GM12878 (cell line): ENCODE data around the gene RNF181. TPM values are rescaled to one million over a fixed set of nuclear protein-coding genes. Genes with fewer than 3 reads are reported as not detected.

Source experiments
- ATAC-seq: fragments of 200-7000 bp; cut with Tn5 transposase; 3 replicates; pipeline ENCODE4 v1.9.1; 2020; ENCODE audit warnings: mild to moderate bottlenecking, moderate library complexity
- BruUV-seq: library from RNA; stranded (reverse); fragments of 400-500 nt; replicated peaks from 2 replicates; lab custom pipeline; 2021; lab: Mats Ljungman, UMichigan
- CTCF ChIA-PET: fragments of 300-600 bp; sonication (Branson Sonifier 250); formaldehyde crosslinking; extraction: SDS; loops from one replicate; lab custom pipeline; 2021; ENCODE audit warnings: inconsistent platforms; lab: Yijun Ruan, JAX
- POLR2A ChIA-PET: fragments of 350-600 bp; formaldehyde crosslinking; extraction: SDS; loops from one replicate; lab custom pipeline; 2021; ENCODE audit warnings: inconsistent platforms; lab: Charles Lee
- RAD21 ChIA-PET: fragments of 300-600 bp; sonication (Branson Sonifier 250); formaldehyde crosslinking; loops from one replicate; lab custom pipeline; 2023; ENCODE audit warnings: antibody characterized with exemption; ENCODE audit not compliant: unreplicated experiment; lab: Charles Lee
- SMC1A ChIA-PET: fragments of 300-600 bp; sonication (Branson Sonifier 250); formaldehyde crosslinking; loops from one replicate; lab custom pipeline; 2023; ENCODE audit not compliant: unreplicated experiment, uncharacterized antibody; lab: Charles Lee
- DNase-seq: peaks from one replicate; pipeline ENCODE4 v3.0.0-alpha.2; 2011; ENCODE audit warnings: low read depth, low spot score
- FAIRE-seq: peaks from 3 replicates; lab custom pipeline; 2011; peaks lifted over from hg19 to GRCh38; lab: Jason Lieb, UNC
- H2AFZ ChIP-seq: 2 replicates; pipeline ENCODE4 v1.6.0; 2011; ENCODE audit warnings: low read depth, low read length, control low read depth; ENCODE audit not compliant: control insufficient read depth
- H3K27ac ChIP-seq: 2 replicates; pipeline ENCODE4 v1.5.1; 2011; ENCODE audit warnings: control low read depth; ENCODE audit not compliant: control insufficient read depth, insufficient read depth
- H3K27me3 ChIP-seq, 2 experiments: replicated peaks in 1 of 2; 2 replicates each; pipeline versions ENCODE4 v1.6.0 to v1.6.1; 2011; ENCODE audit warnings: low read length in 1 of 2; ENCODE audit not compliant: control insufficient read depth in 2 of 2, insufficient read depth in 2 of 2
- H3K36me3 ChIP-seq, 2 experiments: 2 replicates each; pipeline ENCODE4 v1.5.1; 2011; ENCODE audit warnings: low read length in 1 of 2; ENCODE audit not compliant: control insufficient read depth in 2 of 2, insufficient read depth in 2 of 2
- H3K4me1 ChIP-seq: 2 replicates; pipeline ENCODE4 v1.6.1; 2011; ENCODE audit warnings: mild to moderate bottlenecking, low read length, moderate library complexity, mixed read lengths; ENCODE audit not compliant: control insufficient read depth, insufficient read depth
- H3K4me2 ChIP-seq: 2 replicates; pipeline ENCODE4 v1.6.0; 2011; ENCODE audit warnings: control low read depth; ENCODE audit not compliant: control insufficient read depth, insufficient read depth
- H3K4me3 ChIP-seq: fragments of 200-600 bp; sonication (generic); 2 replicates; pipeline ENCODE4 v1.5.1; 2016
- H3K79me2 ChIP-seq: 2 replicates; pipeline ENCODE4 v1.6.0; 2011; ENCODE audit warnings: low read length; ENCODE audit not compliant: control insufficient read depth, insufficient read depth
- H3K9ac ChIP-seq: 2 replicates; pipeline ENCODE4 v1.8.0; 2011; ENCODE audit warnings: low read length, control low read depth, mixed read lengths; ENCODE audit not compliant: control insufficient read depth, insufficient read depth
- H3K9me3 ChIP-seq: replicated peaks from 3 replicates; pipeline ENCODE4 v1.5.1; 2011; ENCODE audit warnings: mild to moderate bottlenecking, low read length; ENCODE audit not compliant: control insufficient read depth, insufficient read depth
- H4K20me1 ChIP-seq: 2 replicates; pipeline ENCODE4 v1.6.0; 2011; ENCODE audit not compliant: control insufficient read depth, insufficient read depth
- BHLHE40 ChIP-seq, 2 experiments: fragments of 450-650 bp in 1 of 2; IDR thresholded peaks; 2 replicates each; pipeline ENCODE4 v1.6.1; 2011 to 2017; ENCODE audit warnings: low read depth in 2 of 2, borderline replicate concordance in 1 of 2, improper control_type of control experiment in 1 of 2, low read length in 1 of 2, mild to moderate bottlenecking in 1 of 2
- CREM ChIP-seq: IDR thresholded peaks from 2 replicates; pipeline ENCODE4 v1.6.1; 2014; ENCODE audit warnings: antibody characterized with exemption, low read depth
- DPF2 ChIP-seq: fragments of 450-650 bp; IDR thresholded peaks from 2 replicates; pipeline ENCODE4 v1.6.1; 2017; ENCODE audit warnings: mild to moderate bottlenecking
- ESRRA ChIP-seq: IDR thresholded peaks from 2 replicates; pipeline ENCODE4 v1.6.1; 2012; ENCODE audit warnings: mild to moderate bottlenecking, low read length, improper control_type of control experiment
- FOXK2 ChIP-seq: fragments of 450-650 bp; IDR thresholded peaks from 2 replicates; pipeline ENCODE4 v1.6.1; 2017; ENCODE audit warnings: mild to moderate bottlenecking, moderate library complexity
- HDAC6 ChIP-seq: fragments of 200-600 bp; sonication (generic); IDR thresholded peaks from one replicate; pipeline ENCODE4 v1.8.0; 2017; ENCODE audit warnings: antibody characterized with exemption; ENCODE audit not compliant: unreplicated experiment
- IKZF2 ChIP-seq, 2 experiments: fragments of 450-650 bp; IDR thresholded peaks; 2 replicates each; pipeline ENCODE4 v1.6.1; 2017; ENCODE audit warnings: mild to moderate bottlenecking in 2 of 2, moderate library complexity in 2 of 2
- MTA3 ChIP-seq: IDR thresholded peaks from 2 replicates; pipeline ENCODE4 v1.6.1; 2012; ENCODE audit warnings: low read length, inconsistent platforms, borderline replicate concordance
- MXI1 ChIP-seq: fragments of 150-350 bp; IDR thresholded peaks from 2 replicates; pipeline ENCODE4 v1.6.1; 2011; ENCODE audit warnings: low read depth, mild to moderate bottlenecking, inconsistent platforms, low read length, improper control_type of control experiment
- NKRF ChIP-seq: fragments of 450-650 bp; conservative IDR thresholded peaks from 2 replicates; pipeline ENCODE4 v1.6.1; 2017; ENCODE audit warnings: mild to moderate bottlenecking, moderate library complexity
- POLR2A ChIP-seq: IDR thresholded peaks from 2 replicates; pipeline ENCODE4 v1.6.1; 2011; ENCODE audit warnings: low read depth, mild to moderate bottlenecking, low read length
- RBBP5 ChIP-seq: fragments of 200-600 bp; sonication (generic); conservative IDR thresholded peaks from 2 replicates; pipeline ENCODE4 v1.6.1; 2016
- RFX5 ChIP-seq: IDR thresholded peaks from 2 replicates; pipeline ENCODE4 v1.6.1; 2011; ENCODE audit warnings: low read depth, low read length, improper control_type of control experiment
- SPI1 ChIP-seq: IDR thresholded peaks from 2 replicates; pipeline ENCODE4 v1.6.1; 2011; ENCODE audit warnings: low read depth, mild to moderate bottlenecking, low read length, moderate library complexity, borderline replicate concordance; ENCODE audit not compliant: insufficient read depth
- STAT1 ChIP-seq: fragments of 450-650 bp; conservative IDR thresholded peaks from 2 replicates; pipeline ENCODE4 v1.6.1; 2014; ENCODE audit warnings: antibody characterized with exemption, mild to moderate bottlenecking
- STAT3 ChIP-seq: IDR thresholded peaks from 2 replicates; pipeline ENCODE4 v1.6.1; 2011; ENCODE audit warnings: low read depth, low read length, improper control_type of control experiment
- YY1 ChIP-seq: IDR thresholded peaks from 2 replicates; pipeline ENCODE4 v1.6.1; 2011; ENCODE audit warnings: low read depth, mild to moderate bottlenecking, low read length
- ZNF687 ChIP-seq: fragments of 450-650 bp; IDR thresholded peaks from 2 replicates; pipeline ENCODE4 v1.6.1; 2017; ENCODE audit warnings: mild to moderate bottlenecking, moderate library complexity
- WGBS: methylation state at CpG from one replicate; pipeline ENCODE4 v1.1.6; 2016; ENCODE audit warnings: low lambda C conversion rate; ENCODE audit not compliant: insufficient replicate concordance, insufficient coverage; ENCODE audit errors: missing lambda C conversion rate; 5-methylcytosine and 5-hydroxymethylcytosine counted together
- in situ Hi-C: fragments of 300-500 bp; cut with MboI; formaldehyde crosslinking; loops from 9 replicates; pipeline ENCODE4 v1.14.3; 2018; ENCODE audit warnings: mixed read lengths
- intact Hi-C: fragments of 100-400 bp; cut with micrococcal nuclease; formaldehyde crosslinking; loops from one replicate; pipeline ENCODE4 v1.14.2; 2022; ENCODE audit not compliant: unreplicated experiment
- polyA plus RNA-seq, 11 experiments: library from polyadenylated mRNA; depleted of rRNA in 4 of 11; unstranded in 6 of 11; stranded (reverse) in 5 of 11; fragments of >200 nt; fragmentation: Nextera tagmentation in 4 of 11; fragmentation: Illumina TruSeq in 1 of 11; extraction: Ambion mirVana in 4 of 11; extraction: Trizol in 1 of 11; gene quantifications; 1 replicate in 1 of 11; 2 replicates in 10 of 11; pipeline versions ENCODE4 v1.2.1 to v1.2.3, GENCODE V29; 2011 to 2016; ENCODE audit warnings: inconsistent platforms in 2 of 11, missing spikeins in 2 of 11, low read depth in 1 of 11
- total RNA-seq, 4 experiments: library from RNA; depleted of rRNA in 3 of 4; stranded (reverse); fragments of >200 nt in 3 of 4; fragmentation: Illumina TruSeq in 1 of 4; extraction: Trizol in 1 of 4; gene quantifications; 2 replicates each; pipeline versions ENCODE4 v1.2.1 to v1.2.3, GENCODE V29; 2013 to 2021

The RNF181 gene
- total and polyA plus RNA-seq, 10 of the 15 experiments (the other 5 are each of a cell fraction or from before 2014, with no cell fraction given), result 101 to 409 (median 213) TPM

- TF ChIP-seq RBBP5, result no peak
- TF ChIP-seq STAT3, result no peak
- TF ChIP-seq NKRF, result peak; percentile 36; the same call in 1 of the 2 replicates
- TF ChIP-seq STAT1, result no peak
- peak; percentile 80 for TF ChIP-seq MXI1
- no peak for TF ChIP-seq HDAC6
- no peak for TF ChIP-seq FOXK2
- no peak for TF ChIP-seq MTA3
- TF ChIP-seq SPI1, result peak; percentile 70; the same call in 1 of the 2 replicates
- peak; percentile 88 to 93 for TF ChIP-seq BHLHE40 (IDR thresholded peaks at IDR 0.05; ENCODE audit: borderline replicate concordance in 1 of 2, low read depth in 2 of 2, low read length in 1 of 2)
- TF ChIP-seq RFX5, result no peak
- TF ChIP-seq IKZF2 (IDR thresholded peaks at IDR 0.05), result 0 out of 4 replicates have a peak, but pooled peaks of 1 of the 2 experiments have one; percentile 12
- no peak for TF ChIP-seq CREM
- TF ChIP-seq DPF2, result 0 out of 2 replicates have a peak, but pooled peaks have one; percentile 15
- TF ChIP-seq YY1, result 0 out of 2 replicates have a peak, but pooled peaks have one; percentile 10
- TF ChIP-seq ESRRA, result no peak
- TF ChIP-seq ZNF687, result peak; percentile 83
- peak; percentile 42; the same call in 1 of the 2 replicates for TF ChIP-seq POLR2A
- H2AFZ ChIP-seq, result peak overlapping the region; percentile 61
- no peaks in the 10 kb centered on the region for H3K9me3 ChIP-seq
- peak overlapping the region; percentile 85 for H3K4me2 ChIP-seq
- peaks cover 26% of the 10 kb centered on the region for H3K79me2 ChIP-seq
- FAIRE-seq (peak; percentile 7), ATAC-seq (peak; percentile 74), DNase-seq (no peak)
- no peaks in the 10 kb centered on the region for H3K27me3 ChIP-seq
- H3K36me3 ChIP-seq, result peaks cover 0 to 6% of the 10 kb centered on the region in 2 experiments; a peak in 2 of 4 replicates
- ChIA-PET POLR2A (interaction anchor here (0.6 to 4.6 kb wide), 10 partner anchors 9 to 224 kb away, joined by 3 to 57 read pairs (median 4); partner anchors contain the start of genes C2orf68, ELMOD3, RETSAT and RNF181), CTCF (interaction anchor here (0.7 to 1.9 kb wide), 8 partner anchors 9 to 159 kb away, joined by 3 to 6 read pairs (median 4); partner anchors contain the start of gene RNF181), RAD21 (interaction anchor here (0.7 to 1.8 kb wide), 8 partner anchors 9 to 224 kb away, joined by 3 to 9 read pairs (median 4); partner anchors contain the start of genes ELMOD3, GGCX, RETSAT and RNF181), SMC1A (interaction anchor here (0.6 to 4.4 kb wide), 16 partner anchors 7 to 260 kb away, joined by 3 to 20 read pairs (median 5); partner anchors contain the start of genes MAT2A and RNF181)
- WGBS, result 18% methylated on average over 19 of the region's 19 CpGs
- no peaks in the 10 kb centered on the region for H4K20me1 ChIP-seq
- H3K27ac ChIP-seq, result peak overlapping the region; percentile 77
- peak overlapping the region; percentile 77 for H3K4me3 ChIP-seq
- in situ Hi-C loops (no loop called here), intact Hi-C loops (no loop called here)
- H3K9ac ChIP-seq, result peak overlapping the region; percentile 82
- no TSS peak for BruUV-seq
- H3K4me1 ChIP-seq, result peaks cover 14% of the 10 kb centered on the region
Measured at GRCh38 chr2:85578243-85579180, 17.0 kb upstream of the RNF181 start.
